HG02571 (cell line): ENCODE data around the gene UBE2G2.

Source experiments
- ATAC-seq: cut with Tn5 transposase; IDR thresholded peaks from one replicate; pipeline ENCODE4 v1.9.1; 2021; ENCODE audit warnings: mild to moderate bottlenecking, moderate library complexity; ENCODE audit not compliant: unreplicated experiment

Gene UBE2G2

DNA sequence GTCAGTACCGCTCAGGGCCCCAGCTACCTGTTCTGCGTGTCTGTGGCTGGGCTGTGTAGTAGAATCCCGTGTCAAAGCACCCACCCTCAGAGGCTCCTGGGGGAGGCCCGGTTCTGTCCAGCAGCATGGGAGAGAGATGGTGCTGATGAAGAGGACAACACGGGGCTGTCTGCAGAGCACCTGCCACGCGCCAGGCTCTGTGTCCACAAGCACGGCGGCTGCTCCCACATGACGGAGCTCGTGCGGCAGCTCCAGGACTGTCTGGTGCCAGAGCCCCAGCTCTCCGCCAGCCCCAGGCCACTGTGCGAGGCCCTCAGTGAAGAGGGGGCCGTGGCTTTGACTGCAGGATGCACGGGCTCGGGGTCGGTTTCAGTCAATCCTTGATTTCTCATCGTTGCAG is 48.3 kb downstream of the UBE2G2 start:
- ATAC-seq = no peak

GRCh38 chr21:44752671-44753235 is 48.9 kb downstream of the UBE2G2 start:
- ATAC-seq = no peak

DNA sequence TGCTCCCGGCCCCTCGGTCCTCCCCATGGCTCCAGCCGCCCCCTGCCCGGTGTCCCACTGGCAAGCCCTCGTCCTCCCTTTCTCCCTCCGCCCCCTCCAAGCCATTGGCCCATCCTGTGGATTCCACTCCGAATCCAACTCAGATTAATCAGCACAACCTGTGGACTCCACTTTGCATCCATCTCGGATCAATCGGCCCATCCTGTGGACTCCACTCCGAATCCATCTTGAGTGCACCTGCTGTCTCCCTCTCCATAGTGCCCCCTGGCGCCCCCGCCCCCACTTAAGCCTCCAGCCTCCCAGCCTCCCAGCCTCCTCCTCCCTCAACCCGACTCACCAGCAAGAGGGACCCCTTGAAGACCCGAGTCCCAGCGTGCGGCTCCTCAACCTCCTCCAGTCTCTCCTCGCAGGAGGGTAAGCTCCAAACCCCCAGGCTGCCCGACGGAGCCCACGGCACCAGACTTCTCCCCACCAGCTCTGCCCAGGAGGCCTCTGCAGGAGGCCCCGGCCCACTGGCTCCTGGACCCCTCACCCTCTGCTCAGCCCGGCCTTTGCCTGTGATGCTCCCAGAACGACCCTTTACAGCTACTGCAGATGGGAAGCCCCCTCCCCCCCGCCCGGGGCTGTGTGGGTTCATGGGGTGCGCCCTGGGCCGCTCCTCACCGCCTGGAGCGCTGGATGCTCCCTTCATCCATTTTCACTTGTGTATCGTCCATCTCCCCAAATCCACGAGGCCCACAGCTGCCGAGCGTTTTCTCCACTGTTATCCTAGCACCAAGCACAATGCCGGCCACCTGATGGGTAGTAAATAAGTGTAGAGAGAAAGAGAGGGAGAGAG is 49.6 kb downstream of the UBE2G2 start:
- ATAC-seq = no peak

GRCh38 chr21:44751186-44751798 is 50.3 kb downstream of the UBE2G2 start:
- no peak for ATAC-seq

- no peak for ATAC-seq
These were observed 51.0 kb downstream of the UBE2G2 start for GRCh38 chr21:44750675-44751025.

DNA sequence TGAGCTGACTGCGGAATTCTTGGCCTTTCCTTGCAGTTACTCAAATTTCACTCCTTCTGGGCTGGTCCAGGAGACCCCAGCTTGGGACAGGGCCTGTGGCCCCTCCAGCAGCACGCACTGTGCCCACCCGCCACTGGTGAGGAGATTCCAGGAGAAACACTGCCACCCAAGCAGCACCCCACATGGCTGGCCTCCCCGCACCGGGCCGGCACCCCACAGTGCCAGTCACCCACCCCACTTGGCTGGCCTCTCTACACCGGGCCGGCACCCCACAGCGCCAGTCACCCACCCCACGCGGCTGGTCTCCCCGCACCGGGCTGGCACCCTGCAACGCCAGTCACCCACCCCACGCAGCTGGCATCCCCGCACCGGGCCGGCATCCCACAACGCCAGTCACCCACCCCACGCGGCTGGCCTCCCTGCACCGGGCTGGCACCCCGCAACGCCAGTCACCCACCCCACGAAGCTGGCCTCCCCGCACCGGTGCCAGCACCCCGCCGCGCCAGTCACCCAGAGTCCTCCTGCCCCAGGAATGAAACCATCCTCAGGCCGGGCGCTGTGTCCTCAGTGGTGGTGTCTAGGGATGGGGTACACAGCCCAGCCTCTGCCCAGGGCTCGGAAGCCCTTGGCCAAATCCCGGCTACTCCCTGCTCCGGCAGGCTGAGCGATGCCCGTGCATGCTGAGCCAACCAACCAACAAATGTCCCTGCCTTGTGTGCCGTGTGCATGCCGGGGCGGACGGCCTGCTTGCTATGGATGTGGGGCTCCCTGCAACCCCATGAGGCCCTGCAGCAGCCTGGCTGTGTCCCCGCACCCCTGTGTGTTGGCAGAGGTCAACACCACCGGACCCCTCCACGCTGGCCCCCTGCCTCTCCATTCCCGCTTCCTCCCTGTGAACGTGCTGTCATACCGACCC is 51.6 kb downstream of the UBE2G2 start:
- ATAC-seq = no peak

DNA sequence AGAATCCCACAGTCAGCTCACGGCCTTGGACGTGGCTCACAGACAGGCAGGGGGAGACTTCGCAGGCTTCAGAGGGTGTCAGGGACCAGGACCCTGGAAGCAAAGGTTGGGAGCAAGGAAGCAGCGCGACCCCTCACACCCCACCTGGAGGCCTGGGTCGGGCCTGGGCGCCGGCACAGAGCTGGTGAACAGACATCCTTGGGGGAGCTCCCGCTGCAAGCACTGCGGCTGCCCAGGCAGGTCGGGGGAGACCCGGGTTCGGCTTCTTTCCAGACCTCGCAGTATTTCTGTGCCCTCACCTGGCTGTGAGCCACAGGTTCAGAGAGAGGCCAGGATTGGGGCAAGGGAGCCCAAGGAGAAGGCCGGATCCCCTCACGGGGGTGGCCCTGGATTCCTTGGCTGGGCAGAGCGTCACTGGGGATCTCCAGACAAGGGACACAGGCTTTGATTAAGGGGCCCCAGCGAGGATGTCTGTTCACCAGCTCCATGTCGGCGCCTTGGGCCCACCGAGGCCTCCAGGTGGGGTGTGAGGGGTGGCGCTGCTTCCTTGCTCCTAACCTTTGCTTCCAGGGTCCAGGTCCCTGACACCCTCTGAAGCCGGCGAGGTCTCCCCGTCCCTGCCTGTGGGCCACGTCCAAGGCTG is 52.4 kb downstream of the UBE2G2 start:
- ATAC-seq = no peak

DNA sequence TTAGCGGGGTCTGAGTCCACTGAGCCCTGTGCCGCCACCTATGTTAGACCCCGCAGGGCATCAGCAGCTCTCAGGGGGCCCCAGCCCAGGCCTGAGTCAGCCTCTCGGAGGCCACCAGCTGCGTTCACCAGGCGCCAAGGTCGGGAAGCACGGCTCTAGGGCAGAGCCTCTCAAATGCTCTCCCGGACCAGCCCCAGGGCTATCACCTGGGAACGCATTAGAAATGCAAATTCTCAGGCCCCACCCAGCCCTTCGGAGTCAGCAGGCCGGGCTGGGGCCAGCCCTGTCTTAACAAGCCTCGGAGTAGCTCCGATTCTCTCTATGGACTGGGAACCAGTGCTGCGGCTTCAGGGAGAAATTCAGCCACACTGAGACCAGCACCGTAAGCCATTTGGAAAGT is 53.0 kb downstream of the UBE2G2 start:
- ATAC-seq = no peak

GRCh38 chr21:44742418-44743153 is 59.0 kb downstream of the UBE2G2 start:
- no peak for ATAC-seq

DNA sequence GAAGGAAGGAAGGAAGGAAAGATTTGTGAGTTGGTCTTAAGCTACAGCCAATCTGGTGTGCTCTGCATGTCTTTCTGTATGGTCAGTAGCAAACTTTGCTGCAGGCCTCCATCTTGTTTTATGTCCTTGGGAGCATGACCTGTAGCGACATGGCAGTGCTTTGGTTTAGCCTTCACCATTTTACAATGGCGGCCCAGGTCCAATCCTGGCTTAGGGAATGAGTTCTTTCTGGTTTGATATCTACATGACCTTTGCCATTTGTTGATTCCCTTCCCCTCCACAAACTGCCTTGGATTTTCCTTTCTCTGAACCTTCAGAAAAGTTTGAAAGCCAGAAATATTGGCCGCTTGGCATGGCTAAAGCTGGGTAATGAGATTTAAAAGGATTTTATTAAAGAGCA is 59.7 kb downstream of the UBE2G2 start:
- ATAC-seq = no peak

DNA sequence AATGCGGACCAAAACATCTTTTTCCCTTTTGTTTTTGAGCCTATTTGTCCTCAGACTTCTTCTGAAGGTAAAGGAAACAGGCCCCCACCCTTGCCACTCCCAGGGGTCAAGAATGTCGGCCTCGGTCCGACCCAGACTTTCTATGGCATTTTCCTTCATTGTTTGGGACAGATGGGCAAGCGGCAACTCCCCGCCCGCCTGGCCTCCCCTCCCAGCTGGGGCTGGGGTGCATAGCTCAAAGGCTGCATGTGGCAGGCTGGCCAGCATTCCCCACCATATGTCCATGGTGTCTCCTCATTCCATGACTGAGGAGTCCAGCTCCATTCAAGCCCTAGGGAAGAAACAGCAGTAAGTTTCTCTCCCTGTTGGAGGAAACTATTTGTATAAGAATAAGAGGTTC is 60.9 kb downstream of the UBE2G2 start:
- ATAC-seq = no peak

GRCh38 chr21:44739316-44739715 is 62.3 kb downstream of the UBE2G2 start:
- ATAC-seq = no peak

GRCh38 chr21:44738621-44739020 is 63.0 kb downstream of the UBE2G2 start:
- no peak for ATAC-seq

DNA sequence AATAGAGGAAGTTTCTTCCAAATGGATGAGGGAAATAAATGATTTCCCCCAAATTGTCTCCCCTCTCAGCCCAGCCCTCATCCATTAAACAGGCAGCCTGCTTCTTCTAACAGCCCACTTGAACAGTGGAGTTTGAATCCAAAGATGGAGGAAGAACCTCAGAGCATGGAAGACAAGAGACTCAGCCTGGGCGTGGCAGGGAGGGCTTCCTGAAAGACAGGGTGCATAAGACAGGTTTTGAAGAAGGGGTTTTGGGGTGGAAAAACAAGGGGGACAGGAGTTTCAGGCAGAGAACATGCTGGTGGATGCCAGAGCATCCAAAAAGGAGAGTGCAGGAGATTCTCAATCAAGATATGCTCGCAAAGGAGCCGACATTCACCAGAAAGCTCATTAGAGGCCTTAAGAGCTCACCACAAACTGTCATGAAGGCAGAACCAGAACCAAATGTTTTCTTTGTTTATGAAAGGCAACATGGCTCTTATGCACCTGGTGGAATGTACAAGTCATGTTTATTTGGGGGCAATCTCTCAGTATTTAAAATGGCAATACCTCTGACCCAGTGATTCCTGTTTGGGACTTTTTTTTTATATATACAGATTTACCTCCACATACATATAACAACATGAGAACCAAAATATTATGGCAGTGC is 63.8 kb downstream of the UBE2G2 start:
- ATAC-seq = no peak

DNA sequence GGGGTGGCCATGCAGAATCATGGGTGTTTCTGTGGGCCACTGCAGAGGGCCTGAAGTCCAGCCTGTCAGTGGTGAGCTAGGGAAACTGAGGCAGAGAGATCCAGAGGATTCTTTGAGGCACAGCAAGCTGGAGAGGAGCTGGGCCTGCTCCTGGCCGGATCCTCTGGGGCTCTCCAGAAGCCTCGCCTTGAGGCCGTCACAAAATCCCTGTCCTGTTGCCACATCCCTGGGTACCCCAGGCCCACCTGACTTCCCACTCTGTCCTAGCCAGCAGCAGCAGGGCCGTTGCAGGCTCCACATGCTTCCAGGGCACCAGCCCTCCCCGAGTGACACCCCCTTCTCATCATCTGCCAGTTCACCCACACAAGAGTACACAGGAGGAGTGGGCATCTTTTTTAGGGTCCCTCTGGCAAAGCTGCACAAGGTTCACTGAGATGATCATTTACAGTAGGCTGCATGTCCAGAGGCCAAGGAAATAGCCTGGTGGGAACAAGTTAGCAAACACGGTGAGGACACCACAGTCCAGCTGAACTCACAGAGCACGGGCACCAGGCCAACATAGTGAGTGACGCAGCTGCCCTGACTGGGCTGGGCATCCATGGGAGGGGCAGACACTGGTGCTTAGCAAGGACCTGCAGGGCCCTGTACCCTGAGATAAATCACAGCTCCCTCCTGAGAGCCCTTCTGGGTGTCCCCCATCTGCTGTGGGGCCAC is 65.2 kb downstream of the UBE2G2 start:
- no peak for ATAC-seq

DNA sequence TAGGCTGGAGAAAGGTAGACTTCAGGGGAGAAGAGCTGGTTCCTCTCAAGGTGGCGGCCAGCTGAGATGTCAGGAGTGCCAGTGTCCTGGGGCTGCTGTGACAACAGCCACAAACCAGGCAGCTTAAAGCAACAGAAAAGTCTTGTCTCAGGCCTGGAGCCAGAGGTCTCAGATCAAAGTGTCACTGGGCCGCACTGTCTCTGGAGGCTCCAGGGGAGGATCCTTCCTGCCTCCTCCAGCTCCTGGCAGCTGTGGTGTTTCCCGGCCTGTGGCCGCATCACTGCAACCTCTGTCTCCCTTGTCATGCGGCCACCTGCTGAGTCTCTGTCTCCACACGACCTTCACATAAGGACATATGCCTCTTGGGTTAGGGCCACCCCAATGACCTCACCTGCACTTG is 65.8 kb downstream of the UBE2G2 start:
- no peak for ATAC-seq

DNA sequence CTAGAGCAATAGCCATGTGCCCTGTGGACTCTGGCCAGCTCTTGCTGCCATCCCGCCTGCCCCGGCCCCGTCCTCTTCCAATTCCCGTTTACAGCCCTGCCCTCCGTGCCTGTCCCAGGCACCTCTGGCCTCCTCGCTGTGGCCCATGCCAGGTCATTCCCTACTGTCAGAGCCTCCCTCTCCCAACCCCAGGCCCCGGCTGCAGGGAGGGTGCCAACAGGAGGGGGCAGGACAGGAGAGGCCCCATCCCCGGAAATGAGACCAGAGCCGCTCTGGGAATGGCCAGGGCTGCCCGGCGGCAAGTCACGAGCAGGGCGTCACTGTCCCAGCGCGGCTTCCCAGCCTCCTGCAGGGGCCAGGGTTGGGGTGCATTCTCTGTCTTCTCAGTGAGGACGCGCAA is 66.8 kb downstream of the UBE2G2 start:
- ATAC-seq = no peak

- no peak for ATAC-seq
These were observed 67.4 kb downstream of the UBE2G2 start for GRCh38 chr21:44734026-44734745.
